ENCODE measurements around the gene ESRRB.

ESRRB gene

GRCh38 chr14:76463105-76463504 lies 87.2 kb downstream of the ESRRB start:
- H3K4me3 ChIP-seq (ENCODE audit: low read length): no peak overlapping the region
- no peak for DNase-seq (ENCODE audit: low read depth)
- no peak for TF ChIP-seq CTCF (conservative IDR thresholded peaks at IDR 0.05; ENCODE audit: low read depth, low read length)

- H3K4me3 ChIP-seq (ENCODE audit: low read length): no peak overlapping the region
- TF ChIP-seq CTCF (conservative IDR thresholded peaks at IDR 0.05; ENCODE audit: low read depth, low read length): no peak
- no peak for DNase-seq (ENCODE audit: low read depth)
These were observed 88.9 kb downstream of the ESRRB start for GRCh38 chr14:76464856-76465255.

GRCh38 chr14:76465664-76466063 lies 89.7 kb downstream of the ESRRB start:
- TF ChIP-seq CTCF (conservative IDR thresholded peaks at IDR 0.05; ENCODE audit: low read depth, low read length): no peak
- H3K4me3 ChIP-seq (ENCODE audit: low read length): no peak overlapping the region
- no peak for DNase-seq (ENCODE audit: low read depth)

GRCh38 chr14:76467711-76468155 lies 91.8 kb downstream of the ESRRB start:
- H3K4me3 ChIP-seq (ENCODE audit: low read length): no peak overlapping the region
- TF ChIP-seq CTCF (conservative IDR thresholded peaks at IDR 0.05; ENCODE audit: low read depth, low read length): no peak
- DNase-seq (ENCODE audit: low read depth): no peak

- no peak for DNase-seq (ENCODE audit: low read depth)
- no peak for TF ChIP-seq CTCF (conservative IDR thresholded peaks at IDR 0.05; ENCODE audit: low read depth, low read length)
- no peak overlapping the region for H3K4me3 ChIP-seq (ENCODE audit: low read length)
These were observed 96.3 kb downstream of the ESRRB start for GRCh38 chr14:76472199-76472723.

GRCh38 chr14:76473481-76474263 lies 97.7 kb downstream of the ESRRB start:
- H3K4me3 ChIP-seq (ENCODE audit: low read length): peak overlapping the region; percentile 29
- TF ChIP-seq CTCF (conservative IDR thresholded peaks at IDR 0.05; ENCODE audit: low read depth, low read length): peak; percentile 40
- DNase-seq (ENCODE audit: low read depth): no peak

- no peak for DNase-seq (ENCODE audit: low read depth)
- no peak overlapping the region for H3K4me3 ChIP-seq (ENCODE audit: low read length)
- TF ChIP-seq CTCF (conservative IDR thresholded peaks at IDR 0.05; ENCODE audit: low read depth, low read length): no peak
These were observed 104.5 kb downstream of the ESRRB start for GRCh38 chr14:76480426-76480825.
